Stimulated activated naive CD8-positive, alpha-beta T cell treated with anti-CD3 and anti-CD28 coated beads, Interleukin-15, amount 100 ng/mL, for 72 hours (primary cell): ENCODE data around the gene PCSK9.
"Not testable (repeated sequence)": the region's sequence is repeated elsewhere in the genome, so short reads cannot be mapped to it uniquely, and the experiment has no call there.

Experiments used
- ATAC-seq: fragments of 150-1000 bp; cut with Tn5 transposase; 2 replicates; pipeline ENCODE4 v1.10.0; 2021; ENCODE audit warnings: mild to moderate bottlenecking, moderate library complexity
- DNase-seq, 2 donors: peaks; one replicate each; pipeline ENCODE4 v3.0.0; 2021 to 2022
- H3K27ac Mint-ChIP-seq, 2 donors: one replicate each; pipeline ENCODE4 v1.8.0; 2022; ENCODE audit warnings: mild to moderate bottlenecking in 2 of 2, mixed read lengths in 2 of 2, moderate library complexity in 2 of 2
- H3K27me3 Mint-ChIP-seq: one replicate; pipeline ENCODE4 v1.8.0; 2022; ENCODE audit warnings: mixed read lengths
- H3K4me1 Mint-ChIP-seq: one replicate; pipeline ENCODE4 v1.8.0; 2022; ENCODE audit warnings: mild to moderate bottlenecking, mixed read lengths
- H3K4me3 Mint-ChIP-seq, 2 donors: one replicate each; pipeline ENCODE4 v1.8.0; 2022; ENCODE audit warnings: mild to moderate bottlenecking in 2 of 2, mixed read lengths in 2 of 2, moderate library complexity in 1 of 2
- H3K9me3 Mint-ChIP-seq, 2 donors: one replicate each; pipeline ENCODE4 v1.8.0; 2022; ENCODE audit warnings: mixed read lengths in 2 of 2

The PCSK9 gene

DNA sequence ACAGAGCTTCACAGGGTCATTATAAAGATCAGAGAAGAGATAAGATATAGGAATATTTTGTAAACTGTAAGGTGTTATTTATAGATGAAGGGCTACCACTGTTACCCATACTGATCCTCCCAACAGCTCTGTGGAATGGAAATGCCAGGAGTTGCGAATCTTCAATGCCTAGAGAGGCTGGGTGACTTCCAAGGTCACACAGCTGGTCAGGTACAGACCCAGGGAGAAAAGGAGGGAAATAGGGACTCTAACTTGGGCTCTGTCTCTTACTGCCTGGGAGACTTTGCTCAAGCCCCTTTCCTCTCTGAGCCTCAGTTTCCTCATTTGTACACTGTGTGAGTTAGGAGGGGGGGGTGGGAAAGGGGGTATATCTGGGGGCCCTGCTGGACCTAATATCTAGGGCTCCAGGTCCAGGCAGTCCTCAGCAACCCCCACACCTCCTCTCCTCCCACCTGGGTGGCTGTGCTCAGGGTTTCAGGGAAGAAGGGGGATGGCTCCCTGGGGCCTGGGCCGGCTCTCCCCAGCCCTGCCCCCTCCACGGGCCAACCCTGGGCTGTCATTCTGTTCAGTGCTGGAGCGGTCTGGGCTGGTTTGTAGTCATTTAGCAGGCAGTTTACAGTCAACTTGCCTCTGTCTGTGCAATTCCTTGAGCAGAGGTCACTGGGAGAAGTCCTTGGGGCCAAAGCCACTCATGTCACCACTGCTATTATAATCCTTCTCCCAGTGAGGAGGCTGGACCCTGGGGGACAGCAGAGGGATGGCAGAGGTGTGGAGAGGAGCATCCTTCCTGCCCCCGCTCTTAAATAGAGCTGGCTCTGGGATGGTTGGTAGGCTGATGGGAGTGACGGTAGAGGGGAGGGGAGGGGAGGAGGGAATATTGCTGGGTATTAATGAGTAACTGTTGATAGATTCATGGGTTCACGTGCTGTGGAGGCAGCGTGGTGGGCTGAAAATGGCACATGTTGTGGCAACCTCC is 39.0 kb upstream of the PCSK9 start:
- no peak for ATAC-seq
- H3K4me1 Mint-ChIP-seq, result peaks cover 20% of the 10 kb centered on the region
- no peaks in the 10 kb centered on the region for H3K9me3 Mint-ChIP-seq
- H3K27ac Mint-ChIP-seq, result no peak overlapping the region
- DNase-seq, result no peak
- H3K27me3 Mint-ChIP-seq, result peaks cover 26% of the 10 kb centered on the region
- H3K4me3 Mint-ChIP-seq, result no peak overlapping the region

DNA sequence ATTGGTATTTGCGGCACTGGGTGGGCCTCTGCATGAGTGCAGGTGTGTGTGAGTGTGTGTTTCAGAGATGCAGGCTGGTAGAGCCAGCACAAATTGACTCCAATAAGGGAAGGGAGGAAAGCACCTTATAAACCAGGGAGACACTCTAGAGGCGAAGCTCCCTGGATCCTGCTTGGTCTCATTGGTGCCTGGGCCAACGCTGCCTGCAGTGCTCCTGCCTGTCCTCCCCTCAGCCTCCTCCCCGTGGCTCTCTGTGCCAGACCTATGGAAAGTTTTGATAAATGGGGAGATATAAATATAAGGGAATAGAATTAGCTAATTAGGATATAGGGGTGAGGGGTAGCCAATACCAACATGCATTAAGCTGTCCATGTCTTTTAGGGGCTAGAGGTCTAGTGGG is 38.0 kb upstream of the PCSK9 start:
- Mint-ChIP-seq H3K27ac (no peak overlapping the region), H3K4me3 (no peak overlapping the region), H3K27me3 (peaks cover 17% of the 10 kb centered on the region), H3K9me3 (no peaks in the 10 kb centered on the region), H3K4me1 (peaks cover 11% of the 10 kb centered on the region)
- ATAC-seq (no peak), DNase-seq (no peak)

DNA sequence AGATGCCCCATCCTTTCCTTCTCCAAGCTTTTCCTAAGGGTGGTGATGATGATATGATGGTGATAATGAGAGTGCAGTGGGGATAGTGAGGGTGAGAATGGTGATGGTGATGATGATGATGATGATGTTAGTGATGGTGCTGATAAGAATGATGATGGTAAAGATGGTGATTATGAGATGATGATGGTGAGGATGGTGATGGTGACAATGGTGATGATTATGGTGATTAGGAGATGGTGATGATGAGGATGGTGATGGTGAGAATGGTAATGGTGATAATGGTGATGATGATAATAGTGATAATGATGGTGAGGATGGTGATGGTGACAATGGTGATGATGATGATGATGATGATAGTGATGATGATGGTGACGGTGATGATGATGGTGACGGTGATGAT is 36.7 kb upstream of the PCSK9 start:
- ATAC-seq (no peak), DNase-seq (no peak)
- Mint-ChIP-seq H3K4me3 (no peak overlapping the region), H3K27ac (no peak overlapping the region), H3K9me3 (no peaks in the 10 kb centered on the region), H3K4me1 (no peaks in the 10 kb centered on the region), H3K27me3 (peaks cover 3% of the 10 kb centered on the region)

DNA sequence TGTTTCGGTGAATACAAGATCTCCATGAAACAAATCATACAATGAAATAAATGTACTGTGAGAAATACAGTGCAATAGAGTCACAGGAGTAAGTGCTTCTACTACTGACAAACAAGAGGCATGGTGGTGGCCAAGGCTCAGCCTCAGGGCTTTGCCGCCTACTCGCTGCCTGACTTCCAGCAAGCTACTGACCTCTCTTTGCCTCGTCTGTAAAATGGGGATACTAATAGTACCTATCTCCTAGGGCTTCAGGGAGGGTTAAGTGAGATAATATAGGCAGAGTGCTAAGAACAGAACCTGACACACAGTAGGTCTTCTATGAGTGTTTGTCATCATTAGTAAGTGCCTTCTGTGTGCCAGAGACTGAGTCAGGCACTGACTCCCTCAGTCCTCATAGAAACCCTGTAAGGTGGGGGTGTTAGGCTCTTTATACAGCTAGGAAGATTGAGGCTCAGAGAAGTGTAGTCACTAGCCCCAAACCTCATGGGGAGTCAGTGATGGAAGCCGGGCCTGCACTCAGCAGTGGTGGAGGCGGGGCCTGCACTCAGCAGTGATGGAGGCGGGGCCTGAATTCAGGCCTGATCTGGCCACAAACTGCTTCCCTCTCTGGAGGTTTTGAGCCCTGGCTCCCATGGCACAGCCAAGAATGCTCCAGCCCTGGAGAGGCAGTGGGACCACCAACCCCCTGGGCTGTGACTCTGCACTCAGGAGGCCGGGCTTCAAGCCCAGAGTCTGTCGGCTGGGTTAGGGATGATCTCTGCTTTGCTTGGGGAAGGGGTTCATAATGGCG is 33.8 kb upstream of the PCSK9 start:
- Mint-ChIP-seq H3K27ac (no peak overlapping the region), H3K9me3 (no peaks in the 10 kb centered on the region), H3K4me3 (no peak overlapping the region), H3K4me1 (no peaks in the 10 kb centered on the region), H3K27me3 (no peaks in the 10 kb centered on the region)
- no peak for DNase-seq
- no peak for ATAC-seq

DNA sequence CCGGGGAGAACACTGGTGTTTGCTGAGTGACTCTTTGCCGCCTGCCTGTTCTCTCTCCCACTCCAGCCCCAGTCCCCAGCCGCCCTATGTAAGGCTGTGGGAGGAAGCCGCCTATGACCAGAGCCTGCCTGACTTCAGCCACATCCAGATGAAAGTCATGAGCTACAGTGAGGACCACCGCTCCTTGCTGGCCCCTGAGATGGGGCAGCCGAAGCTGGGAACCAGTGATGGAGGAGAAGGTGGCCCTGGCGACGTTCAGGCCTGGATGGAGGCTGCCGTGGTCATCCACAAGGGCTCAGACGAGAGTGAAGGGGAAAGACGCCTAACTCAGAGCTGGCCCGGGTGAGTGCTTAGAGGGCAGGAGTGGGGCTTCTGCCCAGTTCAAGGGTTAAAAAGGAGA is 32.4 kb upstream of the PCSK9 start:
- no peak for DNase-seq
- H3K27ac Mint-ChIP-seq, result no peak overlapping the region
- no peaks in the 10 kb centered on the region for H3K9me3 Mint-ChIP-seq
- H3K4me1 Mint-ChIP-seq, result no peaks in the 10 kb centered on the region
- no peak for ATAC-seq
- no peak overlapping the region for H3K4me3 Mint-ChIP-seq
- H3K27me3 Mint-ChIP-seq, result no peaks in the 10 kb centered on the region

DNA sequence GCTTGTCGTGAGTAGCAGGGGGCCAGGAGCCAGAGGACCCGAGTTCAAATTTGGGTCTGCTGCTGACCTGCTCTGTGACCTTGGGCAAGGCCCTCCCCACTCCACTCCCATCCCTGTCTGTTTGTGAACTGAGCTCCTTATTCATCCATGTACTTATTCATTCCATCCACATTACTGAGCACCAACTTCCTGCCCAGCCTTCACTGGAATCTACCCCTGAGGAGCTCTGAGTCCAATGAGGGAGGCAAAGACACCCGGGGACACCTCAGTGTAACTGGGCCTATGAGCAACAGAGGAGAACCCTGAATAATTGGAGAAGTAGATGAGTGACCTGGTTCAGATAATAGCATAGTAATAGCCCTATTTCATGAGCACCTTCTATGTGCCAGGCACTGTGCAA is 31.7 kb upstream of the PCSK9 start:
- no peaks in the 10 kb centered on the region for H3K27me3 Mint-ChIP-seq
- H3K27ac Mint-ChIP-seq, result no peak overlapping the region
- H3K4me1 Mint-ChIP-seq, result no peaks in the 10 kb centered on the region
- DNase-seq, result no peak
- no peak for ATAC-seq
- H3K4me3 Mint-ChIP-seq, result no peak overlapping the region
- H3K9me3 Mint-ChIP-seq, result no peaks in the 10 kb centered on the region

DNA sequence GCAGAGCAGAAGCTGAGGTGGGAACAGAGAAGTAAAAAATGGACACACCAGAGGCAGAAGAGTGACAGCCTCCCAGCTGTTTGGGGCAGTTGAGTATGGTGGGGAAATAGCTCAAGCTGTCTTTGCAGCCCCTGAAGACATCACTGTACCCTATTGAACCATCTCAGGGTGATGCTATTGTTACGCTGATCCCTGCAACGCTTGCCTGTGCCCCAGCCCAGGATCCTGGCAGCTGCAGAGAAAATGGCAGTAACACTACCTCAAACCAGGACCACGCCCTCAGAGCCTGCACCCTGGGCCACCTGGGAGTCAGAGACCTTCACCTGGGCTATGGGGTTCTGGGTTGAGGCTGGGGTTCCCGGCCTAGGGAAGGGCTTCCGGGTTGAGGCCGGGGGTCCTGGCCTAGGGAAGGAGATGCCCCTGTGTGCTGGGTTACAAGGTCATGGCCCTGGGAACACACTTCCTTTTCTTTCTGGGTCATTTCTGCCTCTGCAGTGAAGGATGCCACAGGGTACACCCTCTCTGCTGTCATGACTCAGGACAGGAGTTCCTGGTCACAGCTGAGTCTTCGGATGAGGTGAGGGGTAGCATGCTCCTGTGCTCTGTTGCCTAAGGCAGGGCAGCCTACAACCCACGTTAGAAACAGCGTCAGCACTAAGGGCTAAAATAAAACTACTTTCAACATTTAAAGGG is 29.0 kb upstream of the PCSK9 start:
- peak; percentile 6 for ATAC-seq
- Mint-ChIP-seq H3K4me1 (no peaks in the 10 kb centered on the region), H3K27ac (peak overlapping the region in 1 of 2 donors; percentile 27), H3K4me3 (no peak overlapping the region), H3K27me3 (peaks cover 19% of the 10 kb centered on the region), H3K9me3 (no peaks in the 10 kb centered on the region)
- no peak for DNase-seq

DNA sequence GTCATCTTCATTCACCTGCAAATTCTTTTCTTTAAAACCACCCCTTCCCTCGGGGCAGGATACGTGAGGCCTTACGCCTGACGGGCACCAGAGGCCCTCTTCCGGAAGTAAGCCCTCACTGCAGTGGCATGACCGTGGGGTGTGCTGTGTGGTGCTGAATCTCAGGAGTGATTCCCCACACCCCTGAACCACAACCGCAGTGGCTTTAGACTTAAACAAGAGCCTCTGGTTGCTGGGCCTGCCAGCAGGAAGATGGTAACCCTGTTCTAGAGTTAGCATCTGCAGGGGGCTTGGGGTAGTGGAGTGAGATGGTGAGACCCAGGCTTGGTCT is 28.5 kb upstream of the PCSK9 start:
- Mint-ChIP-seq H3K27me3 (peaks cover 24% of the 10 kb centered on the region), H3K9me3 (no peaks in the 10 kb centered on the region)

DNA sequence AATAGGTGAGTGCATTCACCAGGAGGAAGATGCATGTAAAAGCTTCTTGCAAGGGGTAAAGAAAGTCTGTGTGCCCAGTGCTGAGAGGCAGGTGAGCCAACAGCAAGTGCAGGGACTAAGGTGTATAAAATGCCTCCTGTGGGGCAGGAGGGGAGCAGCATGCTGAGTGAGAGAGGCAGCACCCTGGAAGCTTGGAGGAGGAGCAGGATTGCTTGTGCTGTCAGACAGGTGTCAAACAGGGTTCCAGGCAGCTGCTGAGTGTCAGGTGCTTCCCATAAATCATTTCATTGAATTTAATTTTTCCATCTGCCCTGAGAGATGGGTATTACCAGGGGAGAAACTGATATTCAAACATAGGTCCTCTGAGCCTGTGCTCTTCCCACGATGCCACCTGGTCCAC is 26.7 kb upstream of the PCSK9 start:
- H3K27ac Mint-ChIP-seq, result no peak overlapping the region
- H3K4me3 Mint-ChIP-seq, result no peak overlapping the region
- H3K9me3 Mint-ChIP-seq, result no peaks in the 10 kb centered on the region
- no peaks in the 10 kb centered on the region for H3K4me1 Mint-ChIP-seq
- H3K27me3 Mint-ChIP-seq, result peaks cover 26% of the 10 kb centered on the region
- ATAC-seq, result no peak
- DNase-seq, result no peak

More for the DNA sequence above, 28.5 kb upstream of the PCSK9 start:
- Mint-ChIP-seq H3K4me3 (no peak overlapping the region), H3K4me1 (no peaks in the 10 kb centered on the region), H3K27ac (no peak overlapping the region)
- DNase-seq (no peak), ATAC-seq (peak; percentile 52)

DNA sequence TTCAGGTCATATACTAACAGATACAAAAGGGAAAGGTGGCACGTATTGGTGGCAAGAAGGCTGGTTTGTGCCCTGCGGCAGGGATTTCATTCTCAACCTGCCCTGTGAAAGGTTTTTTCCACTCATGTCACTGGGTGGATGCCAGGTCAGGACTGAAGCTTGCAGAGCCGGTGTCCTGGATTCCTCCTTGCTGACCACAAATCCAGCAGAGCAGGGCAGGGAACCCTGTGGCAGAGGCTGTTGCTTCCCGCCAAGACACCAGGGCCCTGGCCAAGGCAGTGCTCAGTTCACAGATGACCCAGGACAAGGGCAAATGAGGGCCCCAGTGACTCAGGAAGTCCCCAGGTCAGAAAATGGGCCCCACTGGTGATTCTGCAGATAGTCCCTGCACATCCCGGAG is 24.2 kb upstream of the PCSK9 start:
- Mint-ChIP-seq H3K4me1 (no peaks in the 10 kb centered on the region), H3K27me3 (peaks cover 26% of the 10 kb centered on the region), H3K9me3 (no peaks in the 10 kb centered on the region), H3K27ac (no peak overlapping the region), H3K4me3 (no peak overlapping the region)
- DNase-seq (no peak), ATAC-seq (no peak)

DNA sequence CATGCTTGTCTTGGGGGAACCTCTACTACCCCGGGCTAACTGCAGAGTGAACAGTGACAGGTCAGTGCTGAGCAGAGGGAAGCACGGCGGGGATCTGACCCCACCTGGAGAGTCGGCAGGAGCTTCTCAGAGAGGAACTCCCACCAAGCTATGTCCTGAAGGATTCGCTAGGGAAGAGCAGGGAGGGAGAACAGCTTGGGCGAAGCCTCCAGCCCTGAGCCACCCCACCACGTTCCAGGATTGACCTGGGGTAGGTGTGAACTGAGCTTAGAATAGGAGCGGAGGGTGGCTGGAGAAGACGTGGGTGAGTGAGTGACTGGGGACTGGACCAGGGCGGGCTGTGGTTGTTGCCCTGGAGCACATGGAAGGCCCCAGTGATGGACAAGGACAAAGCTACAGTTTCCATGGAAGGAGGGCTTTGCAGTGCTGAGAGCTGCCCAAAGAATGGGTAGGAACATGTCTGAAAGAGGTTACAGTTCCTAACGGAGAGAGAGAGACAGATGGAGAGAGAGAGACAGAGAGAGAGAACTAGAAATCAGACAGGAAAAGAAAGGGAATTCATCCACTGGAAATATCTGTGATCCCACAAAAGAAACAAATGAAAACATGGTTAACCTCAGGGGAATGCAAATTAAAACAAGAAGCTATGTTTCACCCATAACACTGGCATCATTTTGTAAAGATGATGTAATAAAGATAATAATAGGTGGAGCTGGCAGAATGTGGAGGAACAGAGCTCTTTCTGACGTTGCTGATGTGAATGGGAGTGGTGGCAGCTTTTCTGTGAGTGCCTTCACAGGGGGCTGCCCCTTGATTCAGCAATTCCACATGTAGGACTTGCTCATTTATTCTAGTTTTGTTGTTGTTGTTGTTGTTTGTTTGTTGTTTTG is 23.4 kb upstream of the PCSK9 start:
- DNase-seq (no peak), ATAC-seq (no peak)
- Mint-ChIP-seq H3K4me1 (no peaks in the 10 kb centered on the region), H3K9me3 (no peaks in the 10 kb centered on the region), H3K27me3 (peaks cover 26% of the 10 kb centered on the region), H3K4me3 (no peak overlapping the region), H3K27ac (peak overlapping the region in 1 of 2 donors; percentile 31)

DNA sequence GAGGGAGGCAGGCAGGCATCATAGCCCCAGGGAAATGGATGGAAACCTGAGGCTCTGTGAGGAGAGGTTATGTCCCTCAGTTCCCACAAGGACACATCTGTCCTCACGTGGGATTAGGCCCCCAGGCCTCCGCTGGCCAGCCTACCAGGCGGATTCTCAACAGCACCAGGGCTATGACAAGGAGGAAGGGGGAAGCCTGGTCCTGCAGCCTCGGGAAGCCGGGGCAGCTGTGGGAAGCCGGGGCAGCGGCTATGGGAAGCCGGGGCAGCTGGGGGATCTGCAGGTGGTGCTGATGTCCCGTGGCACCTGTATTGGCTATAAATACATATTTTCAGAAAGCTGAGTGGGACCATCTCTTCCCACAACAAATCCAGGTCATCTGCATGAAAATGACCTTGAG is 21.0 kb upstream of the PCSK9 start:
- Mint-ChIP-seq H3K27ac (no peak overlapping the region), H3K9me3 (no peaks in the 10 kb centered on the region), H3K4me3 (no peak overlapping the region), H3K27me3 (peaks cover 26% of the 10 kb centered on the region), H3K4me1 (no peaks in the 10 kb centered on the region)
- DNase-seq (no peak), ATAC-seq (no peak)

DNA sequence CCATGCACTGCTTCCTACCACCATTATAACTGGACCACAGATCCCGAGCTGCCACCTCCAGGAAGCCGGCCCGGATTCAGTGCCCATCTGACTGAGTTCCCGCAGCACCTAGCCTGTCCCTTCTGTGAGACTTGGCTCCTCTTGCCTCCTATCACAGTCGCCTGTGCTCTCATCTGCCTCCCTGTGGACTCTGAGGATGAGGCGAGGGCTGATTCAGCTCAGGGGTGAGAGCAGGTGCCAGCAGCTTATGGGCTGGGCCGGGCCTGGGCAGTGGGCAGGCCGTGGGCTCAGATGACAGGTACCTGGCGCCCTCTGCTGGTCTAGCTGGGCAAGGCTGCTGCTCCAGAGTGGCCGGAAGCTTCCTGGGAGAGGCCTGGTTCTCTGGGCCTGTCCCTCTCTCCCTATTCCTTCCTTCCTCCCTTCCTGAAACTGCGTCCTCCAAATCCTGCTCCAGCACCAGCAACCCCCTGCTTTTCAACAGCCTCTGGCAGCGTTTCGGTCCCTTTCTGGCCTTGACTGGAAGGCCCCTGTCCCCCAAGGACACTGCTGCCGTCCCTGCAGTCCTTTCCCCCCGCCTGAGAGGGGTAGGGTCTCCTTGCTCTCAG is 17.3 kb upstream of the PCSK9 start:
- Mint-ChIP-seq H3K4me3 (no peak overlapping the region), H3K27ac (no peak overlapping the region), H3K27me3 (no peaks in the 10 kb centered on the region), H3K4me1 (no peaks in the 10 kb centered on the region), H3K9me3 (no peaks in the 10 kb centered on the region)
- DNase-seq (peak; percentile 66 to 73), ATAC-seq (peak; percentile 99)

DNA sequence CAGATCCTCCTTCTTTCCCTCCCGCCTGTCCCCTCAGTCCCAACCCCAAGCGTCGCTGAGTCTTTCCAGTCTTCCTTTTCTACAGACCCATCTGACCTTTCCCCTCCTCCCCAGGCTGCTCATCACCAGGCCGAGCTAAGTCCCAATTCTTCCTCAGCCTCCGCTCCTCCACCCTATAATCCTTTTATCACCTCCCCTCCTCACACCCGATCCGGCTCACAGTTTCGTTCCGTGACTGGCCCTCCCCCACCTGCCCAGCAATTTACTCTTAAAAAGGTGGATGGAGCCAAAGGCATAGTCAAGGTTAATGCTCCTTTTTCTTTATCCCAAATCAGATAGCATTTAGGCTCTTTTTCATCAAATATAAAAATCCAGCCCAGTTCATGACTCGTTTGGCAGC is 15.2 kb upstream of the PCSK9 start:
- not testable (repeated sequence) for H3K4me3 Mint-ChIP-seq, ATAC-seq

DNA sequence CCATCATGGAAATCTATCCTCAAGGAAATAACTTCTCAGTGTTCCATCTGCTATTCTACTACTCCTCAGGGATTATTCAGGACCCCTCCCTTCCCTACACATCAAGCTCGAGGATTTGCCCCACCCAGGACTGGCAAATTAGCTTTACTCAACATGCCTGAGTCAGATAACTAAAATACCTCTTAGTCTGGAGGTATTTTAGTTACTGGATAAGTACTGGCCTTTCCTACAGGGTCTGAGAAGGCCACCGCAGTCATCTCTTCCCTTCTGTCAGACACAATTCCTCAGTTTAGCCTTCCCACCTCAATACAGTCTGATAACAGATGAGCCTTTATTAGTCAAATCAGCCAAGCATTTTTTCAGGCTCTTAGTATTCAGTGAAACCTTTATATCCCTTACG is 12.7 kb upstream of the PCSK9 start:
- not testable (repeated sequence) for H3K27me3 Mint-ChIP-seq, H3K27ac Mint-ChIP-seq, ATAC-seq, H3K9me3 Mint-ChIP-seq, H3K4me3 Mint-ChIP-seq, DNase-seq, H3K4me1 Mint-ChIP-seq

More for the DNA sequence above, 15.2 kb upstream of the PCSK9 start:
- not testable (repeated sequence) for DNase-seq, H3K4me1 Mint-ChIP-seq, H3K9me3 Mint-ChIP-seq, H3K27me3 Mint-ChIP-seq, H3K27ac Mint-ChIP-seq
